Epithelial cell of esophagus (primary cell): ENCODE measurements around the gene SLC4A2.

ENCODE experiments used
- DNase-seq: peaks from one replicate; pipeline ENCODE4 v3.0.0; 2010; ENCODE audit warnings: low read depth
- H3K4me3 ChIP-seq: 2 replicates; pipeline ENCODE4 v1.5.1; 2011; ENCODE audit warnings: mild to moderate bottlenecking, low read length, control low read depth
- TF ChIP-seq, protein P1 (sequence below): IDR thresholded peaks from 2 replicates; pipeline ENCODE4 v1.5.1; 2011; ENCODE audit warnings: low read depth, mild to moderate bottlenecking, low read length, control low read depth, inconsistent platforms; ENCODE audit not compliant: insufficient read depth; ENCODE audit errors: missing control alignments

SLC4A2 gene

DNA sequence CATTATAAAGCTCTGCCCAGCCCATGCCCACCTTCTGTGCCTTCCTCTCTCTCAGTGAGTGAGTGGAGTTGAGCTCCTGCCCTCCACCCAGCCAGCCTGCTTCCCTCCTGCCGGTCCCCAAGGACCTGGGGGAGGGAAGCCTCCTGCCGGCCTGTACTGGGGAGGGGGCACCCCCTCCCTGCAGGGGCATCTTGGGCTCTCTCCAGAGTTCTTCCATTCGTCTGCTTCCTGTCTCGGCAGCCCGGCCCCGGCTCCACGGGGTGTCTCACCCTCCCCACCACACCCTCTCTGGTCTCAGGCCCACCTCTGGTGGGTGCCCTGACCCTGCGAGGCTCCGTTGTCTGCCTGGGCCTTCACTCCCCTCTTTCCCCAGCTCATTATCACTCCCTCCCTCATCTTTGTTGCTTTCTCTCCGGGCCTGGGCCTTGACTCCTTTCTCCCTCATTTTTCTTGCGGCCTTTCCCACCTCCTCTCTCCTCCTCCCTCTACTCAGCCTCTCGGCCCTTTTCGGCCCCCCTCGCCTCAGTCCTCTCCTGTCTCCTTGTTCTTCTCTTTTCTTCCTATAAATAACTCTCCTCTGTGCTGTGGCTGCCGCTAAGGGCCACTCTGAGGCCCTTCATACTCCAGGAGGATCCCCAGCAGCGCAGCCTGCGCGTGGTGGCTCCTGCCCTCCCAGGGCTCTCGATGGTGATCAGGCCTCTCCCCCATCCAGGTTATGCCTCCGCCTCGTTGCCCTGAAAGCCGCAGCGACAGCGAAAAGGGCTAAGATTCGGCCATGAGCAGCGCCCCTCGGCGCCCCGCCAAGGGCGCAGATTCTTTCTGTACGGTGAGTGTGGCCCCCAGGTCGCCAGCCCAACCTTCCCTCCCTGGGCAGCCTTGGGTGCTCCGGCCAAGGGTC, 2.1 kb downstream of the SLC4A2 start:
- TF ChIP-seq, protein P1, sequence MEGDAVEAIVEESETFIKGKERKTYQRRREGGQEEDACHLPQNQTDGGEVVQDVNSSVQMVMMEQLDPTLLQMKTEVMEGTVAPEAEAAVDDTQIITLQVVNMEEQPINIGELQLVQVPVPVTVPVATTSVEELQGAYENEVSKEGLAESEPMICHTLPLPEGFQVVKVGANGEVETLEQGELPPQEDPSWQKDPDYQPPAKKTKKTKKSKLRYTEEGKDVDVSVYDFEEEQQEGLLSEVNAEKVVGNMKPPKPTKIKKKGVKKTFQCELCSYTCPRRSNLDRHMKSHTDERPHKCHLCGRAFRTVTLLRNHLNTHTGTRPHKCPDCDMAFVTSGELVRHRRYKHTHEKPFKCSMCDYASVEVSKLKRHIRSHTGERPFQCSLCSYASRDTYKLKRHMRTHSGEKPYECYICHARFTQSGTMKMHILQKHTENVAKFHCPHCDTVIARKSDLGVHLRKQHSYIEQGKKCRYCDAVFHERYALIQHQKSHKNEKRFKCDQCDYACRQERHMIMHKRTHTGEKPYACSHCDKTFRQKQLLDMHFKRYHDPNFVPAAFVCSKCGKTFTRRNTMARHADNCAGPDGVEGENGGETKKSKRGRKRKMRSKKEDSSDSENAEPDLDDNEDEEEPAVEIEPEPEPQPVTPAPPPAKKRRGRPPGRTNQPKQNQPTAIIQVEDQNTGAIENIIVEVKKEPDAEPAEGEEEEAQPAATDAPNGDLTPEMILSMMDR: no peak
- H3K4me3 ChIP-seq: no peak overlapping the region

DNA sequence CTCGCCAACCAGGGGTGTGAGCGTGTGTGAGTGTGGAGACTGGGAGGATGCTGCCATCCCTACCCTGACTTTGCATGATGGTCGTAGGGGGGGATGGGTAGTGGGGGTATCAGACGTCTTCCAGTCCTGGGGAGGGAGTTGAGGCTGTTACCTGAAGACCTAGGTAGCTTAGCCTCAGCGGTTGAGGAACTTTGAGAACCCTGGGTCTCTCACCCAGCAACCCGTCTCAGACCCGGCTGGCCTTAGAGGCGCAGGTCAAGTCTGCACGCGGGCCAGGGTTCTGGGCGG, 2.7 kb downstream of the SLC4A2 start:
- TF ChIP-seq, protein P1: no peak
- no peak for DNase-seq
- peak overlapping the region; percentile 10 for H3K4me3 ChIP-seq

More for the DNA sequence above, 2.1 kb downstream of the SLC4A2 start:
- no peak for DNase-seq

DNA sequence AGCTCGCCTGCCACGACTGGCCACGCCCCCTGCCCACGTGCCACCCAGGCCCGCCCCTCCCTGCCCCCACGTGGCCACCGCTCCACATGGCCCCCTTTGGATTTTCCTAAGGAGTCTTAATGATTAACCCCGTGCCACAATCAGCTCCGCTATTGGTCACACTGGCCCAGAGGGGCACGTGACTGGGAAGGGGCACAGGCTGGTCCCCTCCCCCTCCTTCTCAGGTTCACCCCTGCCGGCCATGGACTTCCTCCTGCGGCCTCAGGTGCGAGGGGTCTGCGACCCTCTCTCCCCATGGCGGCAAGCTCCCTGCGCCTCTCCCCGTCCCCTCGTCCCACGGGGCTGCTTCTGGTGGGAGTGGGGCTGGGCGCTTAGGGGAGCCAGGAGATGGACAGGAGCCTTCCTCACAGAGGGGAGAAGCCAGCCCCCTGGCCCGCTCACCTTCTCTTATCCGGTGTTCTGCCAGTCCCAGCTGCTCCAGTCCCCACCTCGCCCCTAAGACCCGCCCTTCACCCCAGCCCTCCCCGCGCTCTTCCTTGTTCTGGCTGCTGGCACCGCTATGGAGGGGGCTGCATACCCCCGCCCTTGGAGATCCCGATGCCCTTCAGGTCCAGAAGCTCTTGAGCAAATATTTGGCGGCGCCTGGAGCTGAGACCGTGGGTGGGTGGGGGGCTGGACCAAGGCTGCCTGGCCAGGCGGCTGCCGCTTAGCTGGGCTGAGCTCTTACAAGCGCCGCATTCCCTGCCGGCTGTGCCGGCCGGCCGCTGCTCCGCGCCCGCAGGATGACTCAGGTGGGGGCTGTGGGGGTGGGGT, 3.2 kb downstream of the SLC4A2 start:
- TF ChIP-seq, protein P1: no peak
- peak overlapping the region; percentile 27 for H3K4me3 ChIP-seq
- DNase-seq: peak; percentile 63

DNA sequence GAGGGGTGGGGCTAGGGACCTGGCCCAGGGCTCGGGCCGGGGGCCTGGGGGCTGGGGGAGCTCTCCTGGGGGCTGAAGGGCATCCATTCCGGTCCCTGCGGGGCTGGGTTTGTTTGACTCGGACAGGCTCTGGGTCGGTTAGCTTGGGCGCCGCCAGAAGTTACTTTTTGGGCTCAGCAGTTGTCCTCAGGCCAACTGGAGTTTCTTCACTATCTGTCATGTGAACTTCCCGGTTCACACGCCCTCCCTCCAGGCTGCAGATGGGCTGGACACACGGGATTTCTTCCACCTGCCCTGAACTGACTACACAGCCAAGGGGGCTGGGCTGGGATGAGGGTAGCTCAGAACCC, 3.8 kb downstream of the SLC4A2 start:
- TF ChIP-seq, protein P1: no peak
- H3K4me3 ChIP-seq: no peak overlapping the region

DNA sequence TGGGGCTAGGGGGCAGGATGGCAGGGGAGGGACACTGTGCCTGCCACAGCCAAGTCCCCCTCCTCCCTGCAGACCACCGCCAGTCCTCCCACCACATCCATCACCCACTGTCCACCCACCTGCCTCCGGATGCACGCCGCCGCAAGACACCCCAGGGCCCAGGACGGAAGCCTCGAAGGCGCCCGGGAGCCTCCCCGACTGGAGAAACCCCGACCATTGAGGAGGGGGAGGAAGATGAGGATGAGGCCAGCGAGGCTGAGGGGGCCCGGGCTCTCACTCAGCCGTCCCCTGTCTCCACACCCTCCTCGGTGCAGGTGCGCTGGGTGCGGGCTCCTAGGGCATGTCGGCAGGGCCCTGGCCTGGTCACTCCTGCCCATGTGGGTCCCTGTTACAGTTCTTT, 5.1 kb downstream of the SLC4A2 start:
- no peak for DNase-seq
- no peak overlapping the region for H3K4me3 ChIP-seq
- TF ChIP-seq, protein P1: no peak

More for the DNA sequence above, 3.8 kb downstream of the SLC4A2 start:
- DNase-seq: peak; percentile 48

DNA sequence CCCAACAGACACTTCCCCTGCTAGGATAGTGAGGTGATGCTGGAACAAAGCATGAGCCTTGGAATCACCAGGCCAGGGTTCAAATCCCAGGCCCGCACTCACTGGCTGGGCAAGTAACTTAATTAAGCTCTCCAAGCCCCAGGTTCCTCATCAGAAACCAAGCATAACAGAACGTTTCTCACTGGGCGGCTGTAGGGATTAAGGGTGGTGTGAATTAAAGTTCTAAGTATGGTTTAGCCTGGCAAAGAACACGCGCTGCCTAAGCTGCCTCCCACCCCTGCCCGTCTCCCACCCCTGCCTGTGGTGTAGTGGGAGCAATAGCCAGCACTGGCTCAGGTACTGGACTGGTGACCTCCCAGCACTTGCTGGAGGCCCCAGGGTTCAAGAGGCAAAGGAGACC, 5.6 kb downstream of the SLC4A2 start:
- no peak for DNase-seq
- no peak overlapping the region for H3K4me3 ChIP-seq
- TF ChIP-seq, protein P1: no peak
